ENCODE measurements around the gene PRMT2.

Gene PRMT2

DNA sequence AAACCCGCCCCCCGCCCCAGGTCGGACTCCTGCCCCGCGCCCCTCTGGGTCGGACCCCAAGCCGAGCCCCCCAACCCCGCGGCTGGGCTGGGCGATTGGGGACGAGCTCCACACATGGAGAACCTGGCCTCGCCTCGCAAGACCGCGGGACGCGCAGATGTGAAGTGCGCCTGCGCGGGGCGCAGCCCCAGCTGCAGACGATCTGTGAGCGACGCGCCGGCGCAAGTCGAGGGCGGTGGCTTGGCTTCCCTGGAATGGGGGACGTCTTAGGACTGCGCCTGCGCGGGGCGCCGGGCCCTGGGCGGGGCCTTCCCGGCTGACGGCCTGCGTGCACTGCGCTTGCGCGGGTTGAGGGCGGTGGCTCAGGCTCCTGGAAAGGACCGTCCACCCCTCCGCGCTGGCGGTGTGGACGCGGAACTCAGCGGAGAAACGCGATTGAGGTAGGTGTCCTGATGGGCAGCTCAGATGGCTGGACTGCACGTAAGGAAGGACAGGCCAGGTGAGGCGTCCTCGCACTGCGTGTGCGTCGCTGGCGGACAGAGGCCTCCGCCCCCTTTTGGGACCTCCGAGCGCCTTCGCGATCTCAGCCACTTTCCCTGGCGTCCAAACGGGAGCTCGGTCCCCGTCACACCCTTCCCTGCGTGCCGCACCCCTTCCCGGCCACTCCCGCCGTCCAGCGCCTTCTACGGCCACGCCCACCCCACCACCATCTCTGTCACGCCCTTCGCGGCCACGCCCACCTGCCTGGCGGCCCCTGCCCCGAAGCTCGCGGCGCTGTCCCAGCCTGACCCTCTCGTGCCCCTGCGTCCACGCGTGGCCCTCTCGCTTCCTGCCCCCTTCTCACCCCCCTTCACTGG lies at the start of gene PRMT2:
Gene PRMT2, plus strand, starts transcription at position 351 of the 857 bp plus-strand sequence. CDS start 1,278 bp downstream, outside the sequence.
- Histone ChIP-seq H3K9ac (ENCODE audit: low read depth, low read length) (peak within 1 kb of the TSS; percentile 71), H3K4me3 (ENCODE audit: low read depth, low read length) (peak within 1 kb of the TSS; percentile 100), H3K27ac (ENCODE audit: low read depth, low read length) (peak within 1 kb of the TSS; percentile 96), H3K36me3 (ENCODE audit: control insufficient read depth, insufficient read depth, low read length) (peaks cover 21% of the 10 kb centered on the region), H3K27me3 (ENCODE audit: control insufficient read depth, insufficient read depth, low read length) (no peaks in the 10 kb centered on the region), H3K4me1 (ENCODE audit: control insufficient read depth, insufficient read depth, low read length) (peaks cover 33% of the 10 kb centered on the region), H3K9me3 (ENCODE audit: control insufficient read depth, insufficient read depth, low read length) (no peaks in the 10 kb centered on the region)

DNA sequence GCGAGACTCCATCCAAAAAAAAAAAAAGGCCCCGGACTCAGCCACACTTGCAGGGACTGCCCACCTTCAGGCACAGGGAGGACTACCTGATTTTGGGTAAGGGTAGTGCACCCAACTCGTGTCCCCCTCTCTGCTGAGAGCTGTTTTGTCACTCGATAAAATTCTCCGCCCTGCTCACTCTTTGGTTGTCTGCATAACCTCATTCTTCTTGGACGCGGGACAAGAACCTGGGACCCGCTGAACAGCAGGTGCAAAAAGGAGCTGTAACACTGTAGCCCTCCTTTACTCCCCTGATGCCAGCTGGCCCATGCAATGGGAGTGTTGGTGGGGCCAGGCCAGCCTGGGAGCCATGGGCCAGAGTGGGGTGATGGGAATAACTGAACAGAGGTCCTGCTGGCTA lies 41.2 kb upstream of the PRMT2 start:
- Histone ChIP-seq H3K27ac (ENCODE audit: low read depth, low read length) (no peak overlapping the region), H3K4me1 (ENCODE audit: control insufficient read depth, insufficient read depth, low read length) (no peaks in the 10 kb centered on the region), H3K36me3 (ENCODE audit: control insufficient read depth, insufficient read depth, low read length) (no peaks in the 10 kb centered on the region), H3K9me3 (ENCODE audit: control insufficient read depth, insufficient read depth, low read length) (peaks cover 15% of the 10 kb centered on the region), H3K27me3 (ENCODE audit: control insufficient read depth, insufficient read depth, low read length) (no peaks in the 10 kb centered on the region), H3K9ac (ENCODE audit: low read depth, low read length) (no peak overlapping the region), H3K4me3 (ENCODE audit: low read depth, low read length) (no peak overlapping the region)

DNA sequence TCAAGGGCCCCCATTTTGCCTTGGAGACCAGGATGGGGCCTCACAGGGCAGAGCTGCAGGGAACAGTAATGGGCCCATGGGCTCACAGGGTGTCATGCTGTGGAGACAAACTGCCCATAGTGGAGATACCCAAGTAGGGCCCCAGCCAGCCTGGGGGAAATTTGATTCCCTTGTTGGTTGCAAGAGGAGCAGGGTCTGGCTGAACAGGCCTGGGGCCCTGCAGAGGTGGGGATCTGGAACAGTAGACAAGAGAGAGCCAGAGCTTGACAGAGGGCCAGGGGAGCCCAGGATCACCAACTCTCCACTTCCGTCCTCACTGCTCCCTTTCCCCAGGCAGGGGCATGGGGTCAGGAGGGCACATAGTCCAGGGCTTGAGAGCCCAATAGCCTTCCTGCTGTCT lies 39.3 kb upstream of the PRMT2 start:
- no peak overlapping the region for H3K27ac ChIP-seq (ENCODE audit: low read depth, low read length)
- H3K4me3 ChIP-seq (ENCODE audit: low read depth, low read length), result no peak overlapping the region
- H3K4me1 ChIP-seq (ENCODE audit: control insufficient read depth, insufficient read depth, low read length), result no peaks in the 10 kb centered on the region
- H3K9ac ChIP-seq (ENCODE audit: low read depth, low read length), result no peak overlapping the region
- H3K36me3 ChIP-seq (ENCODE audit: control insufficient read depth, insufficient read depth, low read length), result no peaks in the 10 kb centered on the region
- no peaks in the 10 kb centered on the region for H3K27me3 ChIP-seq (ENCODE audit: control insufficient read depth, insufficient read depth, low read length)
- H3K9me3 ChIP-seq (ENCODE audit: control insufficient read depth, insufficient read depth, low read length), result peaks cover 15% of the 10 kb centered on the region

DNA sequence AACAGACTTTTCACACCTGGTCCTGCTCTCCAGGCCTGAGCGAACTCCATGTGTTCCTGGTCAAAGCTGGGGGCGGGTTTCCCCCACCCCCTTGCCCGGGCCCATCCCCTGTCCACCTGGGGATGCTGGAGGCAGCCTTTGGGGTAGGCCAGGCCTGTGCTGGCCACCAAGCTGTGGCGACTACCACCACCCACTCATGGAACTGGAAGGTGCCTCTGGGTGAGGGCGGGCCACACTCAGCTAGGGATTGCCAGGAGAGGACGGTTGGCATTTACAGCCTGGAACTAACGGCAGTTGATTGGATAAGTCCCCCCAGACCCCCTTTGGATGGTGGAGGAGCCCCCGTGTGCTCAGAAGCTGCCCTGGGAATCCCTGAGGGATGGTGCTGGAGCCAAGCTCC lies 38.4 kb upstream of the PRMT2 start:
- no peak overlapping the region for H3K27ac ChIP-seq (ENCODE audit: low read depth, low read length)
- no peaks in the 10 kb centered on the region for H3K4me1 ChIP-seq (ENCODE audit: control insufficient read depth, insufficient read depth, low read length)
- H3K4me3 ChIP-seq (ENCODE audit: low read depth, low read length), result no peak overlapping the region
- no peaks in the 10 kb centered on the region for H3K27me3 ChIP-seq (ENCODE audit: control insufficient read depth, insufficient read depth, low read length)
- no peaks in the 10 kb centered on the region for H3K36me3 ChIP-seq (ENCODE audit: control insufficient read depth, insufficient read depth, low read length)
- no peak overlapping the region for H3K9ac ChIP-seq (ENCODE audit: low read depth, low read length)
- peaks cover 15% of the 10 kb centered on the region for H3K9me3 ChIP-seq (ENCODE audit: control insufficient read depth, insufficient read depth, low read length)

DNA sequence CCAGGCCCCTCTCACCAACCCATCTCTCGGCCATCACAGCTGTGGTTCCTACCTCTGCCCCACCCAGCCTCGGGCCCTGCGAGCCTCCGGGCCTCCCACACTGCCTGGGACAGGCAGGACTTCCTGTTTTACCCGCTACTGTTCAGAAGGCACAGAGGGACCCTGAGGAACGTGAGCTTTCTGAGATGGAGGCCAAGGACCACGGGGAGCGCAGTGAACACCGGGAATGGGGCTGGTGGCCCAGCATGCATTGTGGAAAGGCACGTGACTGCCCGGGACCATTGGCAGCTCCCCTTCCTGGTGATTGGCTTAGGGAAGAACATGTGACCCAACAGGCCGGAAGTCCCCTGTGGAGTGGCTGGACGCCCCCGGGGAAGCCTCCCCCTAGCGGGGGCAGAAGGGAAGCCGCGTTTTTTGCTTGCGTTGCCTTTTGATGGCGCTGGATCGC lies 37.6 kb upstream of the PRMT2 start:
- no peak overlapping the region for H3K27ac ChIP-seq (ENCODE audit: low read depth, low read length)

DNA sequence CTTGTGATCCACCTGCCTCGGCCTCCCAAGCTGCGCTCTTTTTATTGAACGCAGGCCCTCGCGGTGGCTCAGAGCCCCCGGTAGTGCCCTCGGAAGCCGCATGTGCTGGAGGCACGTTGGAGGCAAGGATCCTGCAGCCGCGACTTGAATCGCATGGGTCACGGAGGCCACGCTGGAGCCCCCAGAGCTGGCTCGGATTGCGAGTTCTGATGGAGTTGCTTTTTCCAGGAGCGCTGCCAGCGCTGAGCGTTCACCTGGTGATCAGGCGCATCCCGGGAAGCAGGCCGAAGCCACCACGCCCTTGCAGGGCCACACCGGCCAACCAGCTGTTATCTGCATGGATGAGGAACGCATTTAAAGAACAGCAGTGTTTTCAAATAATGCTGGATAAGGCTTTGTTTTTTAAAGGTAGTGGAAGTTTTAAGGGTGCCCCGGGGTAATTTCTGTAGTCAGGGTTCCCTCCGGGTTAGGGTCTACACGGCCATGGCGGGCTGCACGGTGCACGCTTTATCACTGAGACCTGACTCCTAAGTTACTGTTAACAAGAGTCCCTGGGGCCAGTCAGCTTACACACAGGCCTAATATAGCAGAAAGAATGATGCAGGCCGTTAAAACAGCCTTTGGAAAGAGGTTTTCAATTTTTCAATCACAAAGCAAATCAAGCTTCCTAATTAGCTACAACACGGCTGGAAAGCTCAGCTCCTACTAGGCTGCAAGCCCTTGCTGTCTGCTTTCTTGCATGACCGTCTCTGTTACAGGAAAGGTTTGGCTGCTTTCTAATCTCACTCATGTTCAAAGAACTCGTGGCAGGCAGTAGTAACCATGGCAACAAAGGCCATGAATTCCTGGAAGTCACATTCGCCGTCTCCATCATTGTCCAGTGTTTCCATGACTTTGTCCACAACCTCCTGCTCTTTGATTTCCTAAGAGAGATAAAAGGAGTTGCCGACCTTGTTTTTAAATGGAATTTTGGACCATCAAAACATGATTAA lies 36.6 kb upstream of the PRMT2 start:
- Histone ChIP-seq H3K27me3 (ENCODE audit: control insufficient read depth, insufficient read depth, low read length) (no peaks in the 10 kb centered on the region), H3K9ac (ENCODE audit: low read depth, low read length) (no peak overlapping the region), H3K4me1 (ENCODE audit: control insufficient read depth, insufficient read depth, low read length) (peaks cover 15% of the 10 kb centered on the region), H3K4me3 (ENCODE audit: low read depth, low read length) (no peak overlapping the region), H3K9me3 (ENCODE audit: control insufficient read depth, insufficient read depth, low read length) (peaks cover 9% of the 10 kb centered on the region), H3K36me3 (ENCODE audit: control insufficient read depth, insufficient read depth, low read length) (no peaks in the 10 kb centered on the region), H3K27ac (ENCODE audit: low read depth, low read length) (no peak overlapping the region)

More for the DNA sequence above, 37.6 kb upstream of the PRMT2 start:
- H3K4me1 ChIP-seq (ENCODE audit: control insufficient read depth, insufficient read depth, low read length), result peaks cover 7% of the 10 kb centered on the region
- no peak overlapping the region for H3K9ac ChIP-seq (ENCODE audit: low read depth, low read length)
- no peaks in the 10 kb centered on the region for H3K36me3 ChIP-seq (ENCODE audit: control insufficient read depth, insufficient read depth, low read length)
- peaks cover 12% of the 10 kb centered on the region for H3K9me3 ChIP-seq (ENCODE audit: control insufficient read depth, insufficient read depth, low read length)
- H3K4me3 ChIP-seq (ENCODE audit: low read depth, low read length), result no peak overlapping the region
- H3K27me3 ChIP-seq (ENCODE audit: control insufficient read depth, insufficient read depth, low read length), result no peaks in the 10 kb centered on the region

DNA sequence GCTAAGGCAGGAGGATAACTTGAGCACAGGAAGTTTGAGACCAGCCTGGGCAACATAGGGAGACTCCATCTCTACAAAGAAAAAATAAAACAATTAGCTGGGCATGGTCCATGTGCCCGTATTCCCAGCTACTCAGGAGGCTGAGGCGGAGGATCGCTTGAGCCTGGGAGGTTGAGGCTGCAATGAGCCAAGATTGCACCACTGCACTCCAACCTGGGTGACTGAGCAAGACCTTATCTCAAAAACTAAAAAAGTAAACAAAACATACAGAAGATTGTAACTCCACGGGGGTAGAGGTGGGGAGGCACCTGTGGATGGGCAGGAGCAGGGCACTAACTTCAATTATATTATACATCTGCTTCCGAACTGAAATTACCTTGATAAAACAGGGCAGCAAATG lies 35.2 kb upstream of the PRMT2 start:
- H3K27me3 ChIP-seq (ENCODE audit: control insufficient read depth, insufficient read depth, low read length), result no peaks in the 10 kb centered on the region

DNA sequence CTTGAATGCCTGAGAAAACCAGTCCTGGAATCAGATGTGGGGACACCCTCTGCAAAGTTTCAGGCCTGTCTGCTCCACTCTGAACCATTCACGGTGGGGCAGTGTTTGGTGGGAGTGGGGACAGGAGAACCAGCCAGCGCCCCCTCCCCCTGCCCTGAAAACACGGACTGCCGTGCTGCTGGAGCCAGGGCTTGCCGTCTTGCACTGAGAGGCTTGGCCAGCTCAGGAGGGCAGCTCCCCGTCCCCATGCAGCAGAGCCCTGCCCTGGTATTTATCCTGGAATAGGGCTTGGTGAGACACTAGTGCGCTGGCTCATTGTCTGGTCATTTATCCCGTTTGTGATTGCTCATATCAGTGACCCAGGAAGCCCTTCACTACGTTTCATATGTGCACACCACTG lies 34.5 kb upstream of the PRMT2 start:
- no peaks in the 10 kb centered on the region for H3K27me3 ChIP-seq (ENCODE audit: control insufficient read depth, insufficient read depth, low read length)
- H3K4me1 ChIP-seq (ENCODE audit: control insufficient read depth, insufficient read depth, low read length), result peaks cover 30% of the 10 kb centered on the region

More for the DNA sequence above, 35.2 kb upstream of the PRMT2 start:
- no peak overlapping the region for H3K4me3 ChIP-seq (ENCODE audit: low read depth, low read length)
- no peaks in the 10 kb centered on the region for H3K36me3 ChIP-seq (ENCODE audit: control insufficient read depth, insufficient read depth, low read length)
- peaks cover 29% of the 10 kb centered on the region for H3K4me1 ChIP-seq (ENCODE audit: control insufficient read depth, insufficient read depth, low read length)
- no peak overlapping the region for H3K27ac ChIP-seq (ENCODE audit: low read depth, low read length)
- H3K9me3 ChIP-seq (ENCODE audit: control insufficient read depth, insufficient read depth, low read length), result no peaks in the 10 kb centered on the region
- H3K9ac ChIP-seq (ENCODE audit: low read depth, low read length), result no peak overlapping the region

DNA sequence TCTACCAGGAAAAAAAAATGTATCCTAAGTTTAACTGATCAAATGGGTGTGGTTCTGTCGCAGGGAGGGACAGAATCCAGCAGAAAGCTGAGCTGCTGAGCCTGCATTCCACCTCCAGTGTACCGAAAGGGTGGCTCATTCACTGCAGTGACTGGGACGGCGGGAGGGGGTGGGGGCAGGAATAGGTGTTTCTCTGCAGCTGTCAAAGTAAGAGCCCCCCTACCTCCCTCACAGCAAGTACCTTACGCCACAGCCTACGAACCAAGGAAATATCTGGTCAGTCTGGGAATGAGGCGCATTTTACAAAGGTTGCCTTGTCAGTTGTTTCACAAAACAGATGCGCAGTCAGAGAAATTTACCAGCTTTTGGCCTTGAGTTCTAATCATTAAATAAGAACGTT lies 32.2 kb upstream of the PRMT2 start:
- Histone ChIP-seq H3K4me1 (ENCODE audit: control insufficient read depth, insufficient read depth, low read length) (peaks cover 30% of the 10 kb centered on the region), H3K4me3 (ENCODE audit: low read depth, low read length) (no peak overlapping the region; the same call in 1 of the 2 replicates), H3K36me3 (ENCODE audit: control insufficient read depth, insufficient read depth, low read length) (no peaks in the 10 kb centered on the region), H3K9me3 (ENCODE audit: control insufficient read depth, insufficient read depth, low read length) (no peaks in the 10 kb centered on the region), H3K27me3 (ENCODE audit: control insufficient read depth, insufficient read depth, low read length) (no peaks in the 10 kb centered on the region), H3K27ac (ENCODE audit: low read depth, low read length) (no peak overlapping the region), H3K9ac (ENCODE audit: low read depth, low read length) (no peak overlapping the region)

More for the DNA sequence above, 34.5 kb upstream of the PRMT2 start:
- no peak overlapping the region for H3K27ac ChIP-seq (ENCODE audit: low read depth, low read length)
- no peaks in the 10 kb centered on the region for H3K36me3 ChIP-seq (ENCODE audit: control insufficient read depth, insufficient read depth, low read length)
- no peak overlapping the region for H3K4me3 ChIP-seq (ENCODE audit: low read depth, low read length)
- H3K9me3 ChIP-seq (ENCODE audit: control insufficient read depth, insufficient read depth, low read length), result no peaks in the 10 kb centered on the region
- H3K9ac ChIP-seq (ENCODE audit: low read depth, low read length), result no peak overlapping the region

DNA sequence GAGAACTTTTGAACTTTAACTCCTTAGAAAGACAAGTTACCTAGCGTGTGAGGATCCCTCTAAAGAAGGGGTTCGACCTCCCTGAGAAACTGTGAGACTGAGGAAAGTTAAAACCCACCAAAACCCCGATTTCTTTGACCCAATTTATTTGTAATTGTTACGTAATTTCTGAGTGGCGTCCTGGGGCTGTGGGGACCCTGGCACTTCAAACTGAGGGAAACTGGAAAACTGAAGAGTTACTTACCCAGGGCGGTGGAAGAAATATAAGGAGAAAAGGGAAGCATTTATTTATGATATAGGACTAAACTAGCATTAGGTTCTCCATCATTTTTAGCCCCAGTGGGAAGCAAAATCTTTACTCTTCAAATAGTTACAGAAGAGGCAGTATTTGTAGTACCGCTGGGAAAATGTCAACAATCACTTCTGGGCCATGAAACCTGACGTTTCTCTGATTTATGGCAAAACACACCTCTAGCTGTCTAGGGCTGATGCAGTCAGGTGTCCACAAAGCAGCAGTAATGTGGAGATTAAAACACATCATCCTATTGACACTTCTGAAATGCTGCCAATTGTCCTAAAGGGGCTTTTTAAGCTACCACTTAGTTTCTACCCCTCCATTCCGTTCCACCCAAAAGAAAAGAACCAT lies 31.0 kb upstream of the PRMT2 start:
- Histone ChIP-seq H3K4me3 (ENCODE audit: low read depth, low read length) (no peak overlapping the region), H3K4me1 (ENCODE audit: control insufficient read depth, insufficient read depth, low read length) (peaks cover 30% of the 10 kb centered on the region), H3K36me3 (ENCODE audit: control insufficient read depth, insufficient read depth, low read length) (no peaks in the 10 kb centered on the region), H3K9ac (ENCODE audit: low read depth, low read length) (no peak overlapping the region), H3K9me3 (ENCODE audit: control insufficient read depth, insufficient read depth, low read length) (no peaks in the 10 kb centered on the region), H3K27ac (ENCODE audit: low read depth, low read length) (no peak overlapping the region), H3K27me3 (ENCODE audit: control insufficient read depth, insufficient read depth, low read length) (no peaks in the 10 kb centered on the region)
